ENCODE data around the gene KDM7A.

- TF ChIP-seq TAF1 (IDR thresholded peaks at IDR 0.05; ENCODE audit: low read depth, low read length): no peak
- no peak for TF ChIP-seq CTCF (IDR thresholded peaks at IDR 0.05; ENCODE audit: control extremely low read depth in 1 of 3, insufficient read depth in 1 of 3, low read depth in 1 of 3, low read length in 3 of 3)
- TF ChIP-seq JUND (IDR thresholded peaks at IDR 0.05; ENCODE audit: low read length): no peak
- TF ChIP-seq POLR2A (IDR thresholded peaks at IDR 0.05; ENCODE audit: control extremely low read depth in 1 of 2, low read depth in 2 of 2, low read length in 2 of 2): no peak
- no peak for TF ChIP-seq RAD21 (IDR thresholded peaks at IDR 0.05 in 1 of 2, conservative IDR thresholded peaks at IDR 0.05 in 1 of 2; ENCODE audit: low read depth in 2 of 2, low read length in 2 of 2)
- TF ChIP-seq EZH2 (IDR thresholded peaks at IDR 0.05; ENCODE audit: low read depth, low read length, severe bottlenecking): no peak
- TF ChIP-seq MAFK (IDR thresholded peaks at IDR 0.05; ENCODE audit: low read depth, low read length): no peak
- TF ChIP-seq CBX8 (IDR thresholded peaks at IDR 0.05; ENCODE audit: borderline replicate concordance, low read depth, low read length): no peak
- no peak for TF ChIP-seq EP300 (IDR thresholded peaks at IDR 0.05; ENCODE audit: borderline replicate concordance in 1 of 2, low read depth in 2 of 2, low read length in 2 of 2)
- TF ChIP-seq CHD1 (IDR thresholded peaks at IDR 0.05; ENCODE audit: low read depth, low read length): no peak
- TF ChIP-seq SIX5 (IDR thresholded peaks at IDR 0.05; ENCODE audit: low read depth, low read length): no peak
- TF ChIP-seq CREB1 (IDR thresholded peaks at IDR 0.05): no peak
- TF ChIP-seq GTF2F1 (IDR thresholded peaks at IDR 0.05; ENCODE audit: borderline replicate concordance, low read depth, low read length): no peak
- no peak for TF ChIP-seq SP1 (IDR thresholded peaks at IDR 0.05; ENCODE audit: low read depth, low read length)
Measured at GRCh38 chr7:140143997-140144396, 32.8 kb downstream of the KDM7A start.
